Measurements from ENCODE around the gene XPNPEP1.

Gene XPNPEP1

DNA sequence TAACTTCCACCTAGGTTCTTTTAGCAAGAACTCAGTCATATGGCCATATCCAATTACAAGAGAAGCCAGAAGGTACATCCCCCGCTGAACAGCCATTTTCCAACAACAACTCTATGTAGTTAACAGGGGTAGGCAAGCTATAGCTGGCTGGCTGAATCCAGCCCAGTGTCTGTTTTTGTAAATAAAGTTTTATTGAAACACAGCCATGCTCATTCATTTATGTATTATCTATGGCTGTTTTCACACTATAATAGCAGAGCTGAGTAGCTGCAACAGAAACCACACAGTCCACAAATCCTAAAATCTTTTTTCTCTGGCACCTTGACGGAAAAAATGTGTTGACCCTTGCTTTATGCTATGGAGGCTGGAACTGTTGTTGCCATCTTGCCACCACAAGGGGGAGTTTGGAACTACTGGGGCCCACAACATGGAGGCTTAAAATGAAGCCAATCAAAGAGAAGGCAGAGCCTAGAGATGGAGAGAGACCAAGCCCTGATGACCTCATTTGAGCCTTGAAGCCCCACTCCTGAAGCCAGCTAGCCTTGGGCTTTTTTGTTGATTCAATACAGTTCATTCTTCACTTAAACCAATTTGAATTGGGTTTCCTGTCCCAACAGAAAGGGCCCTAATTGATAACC is 33.3 kb upstream of the XPNPEP1 start:
- no peaks in the 10 kb centered on the region for H3K79me2 ChIP-seq (ENCODE audit: low read length)
- H3K9ac ChIP-seq (ENCODE audit: low read length): no peak overlapping the region
- H2AFZ ChIP-seq (ENCODE audit: low read depth, low read length): peak overlapping the region; percentile 63
- H3K4me3 ChIP-seq (ENCODE audit: low read length): peak overlapping the region; percentile 61
- peak overlapping the region; percentile 84 for H3K4me2 ChIP-seq (ENCODE audit: low read length)
- H3K4me1 ChIP-seq (ENCODE audit: low read length): peaks cover 28% of the 10 kb centered on the region
- H4K20me1 ChIP-seq (ENCODE audit: insufficient read depth, low read length): no peaks in the 10 kb centered on the region
- peak overlapping the region; percentile 82 for H3K27ac ChIP-seq (ENCODE audit: low read length)
- TF ChIP-seq, protein P1, sequence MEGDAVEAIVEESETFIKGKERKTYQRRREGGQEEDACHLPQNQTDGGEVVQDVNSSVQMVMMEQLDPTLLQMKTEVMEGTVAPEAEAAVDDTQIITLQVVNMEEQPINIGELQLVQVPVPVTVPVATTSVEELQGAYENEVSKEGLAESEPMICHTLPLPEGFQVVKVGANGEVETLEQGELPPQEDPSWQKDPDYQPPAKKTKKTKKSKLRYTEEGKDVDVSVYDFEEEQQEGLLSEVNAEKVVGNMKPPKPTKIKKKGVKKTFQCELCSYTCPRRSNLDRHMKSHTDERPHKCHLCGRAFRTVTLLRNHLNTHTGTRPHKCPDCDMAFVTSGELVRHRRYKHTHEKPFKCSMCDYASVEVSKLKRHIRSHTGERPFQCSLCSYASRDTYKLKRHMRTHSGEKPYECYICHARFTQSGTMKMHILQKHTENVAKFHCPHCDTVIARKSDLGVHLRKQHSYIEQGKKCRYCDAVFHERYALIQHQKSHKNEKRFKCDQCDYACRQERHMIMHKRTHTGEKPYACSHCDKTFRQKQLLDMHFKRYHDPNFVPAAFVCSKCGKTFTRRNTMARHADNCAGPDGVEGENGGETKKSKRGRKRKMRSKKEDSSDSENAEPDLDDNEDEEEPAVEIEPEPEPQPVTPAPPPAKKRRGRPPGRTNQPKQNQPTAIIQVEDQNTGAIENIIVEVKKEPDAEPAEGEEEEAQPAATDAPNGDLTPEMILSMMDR (IDR thresholded peaks at IDR 0.05; ENCODE audit: low read depth, low read length): peak; percentile 71
- no peak for TF ChIP-seq EZH2phosphoT487 (IDR thresholded peaks at IDR 0.05; ENCODE audit: low read depth)
- H3K27me3 ChIP-seq (ENCODE audit: low read depth, low read length): peaks cover 10% of the 10 kb centered on the region; the same call in 1 of the 2 replicates
- H3K36me3 ChIP-seq (replicated peaks; ENCODE audit: low read depth, low read length): no peaks in the 10 kb centered on the region
- no peaks in the 10 kb centered on the region for H3K9me3 ChIP-seq (ENCODE audit: insufficient read depth, low read length)

DNA sequence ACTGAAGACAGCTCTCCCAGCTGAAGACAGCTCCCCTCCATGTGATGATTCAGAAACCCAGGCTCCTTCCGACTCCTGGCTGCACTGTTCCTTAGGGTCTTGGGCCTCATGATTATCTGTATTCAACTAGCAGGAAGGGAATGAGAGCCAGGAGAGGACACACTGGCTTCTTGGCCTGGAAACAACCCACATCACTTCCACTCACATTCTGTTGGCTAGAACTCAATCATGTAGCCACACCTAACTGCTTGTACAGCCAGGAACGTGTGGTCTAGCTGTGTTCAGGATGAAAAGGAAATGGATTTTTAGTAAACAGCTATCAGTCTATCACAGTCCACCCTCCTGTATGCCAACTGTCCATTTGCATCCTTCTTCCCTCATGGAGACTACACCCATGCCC is 30.5 kb upstream of the XPNPEP1 start:
- H3K4me2 ChIP-seq (ENCODE audit: low read length): no peak overlapping the region

DNA sequence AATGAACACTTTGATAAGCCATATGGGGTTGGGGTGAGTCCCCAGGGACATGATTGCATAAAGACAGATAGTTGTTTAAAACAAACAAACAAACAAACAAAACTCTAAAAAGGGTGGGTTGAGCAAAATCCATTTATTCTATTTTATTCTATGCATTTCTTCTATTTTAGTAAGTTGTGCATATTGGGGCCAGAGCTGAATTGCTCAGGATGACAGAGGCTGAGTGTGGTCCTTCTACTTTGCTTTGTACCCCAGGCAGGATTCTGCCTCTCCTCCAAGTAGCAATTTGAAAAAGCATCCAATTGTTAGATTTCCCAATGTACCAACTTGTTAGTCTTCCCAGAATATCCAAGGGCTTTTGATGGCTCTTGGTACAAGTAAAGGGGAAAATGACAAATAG is 29.2 kb upstream of the XPNPEP1 start:
- Histone ChIP-seq H3K36me3 (replicated peaks; ENCODE audit: low read depth, low read length) (no peaks in the 10 kb centered on the region), H3K4me1 (ENCODE audit: low read length) (peaks cover 17% of the 10 kb centered on the region), H3K27ac (ENCODE audit: low read length) (no peak overlapping the region), H3K79me2 (ENCODE audit: low read length) (no peaks in the 10 kb centered on the region), H3K9ac (ENCODE audit: low read length) (no peak overlapping the region), H3K4me2 (ENCODE audit: low read length) (no peak overlapping the region), H3K9me3 (ENCODE audit: insufficient read depth, low read length) (no peaks in the 10 kb centered on the region), H4K20me1 (ENCODE audit: insufficient read depth, low read length) (no peaks in the 10 kb centered on the region), H3K27me3 (ENCODE audit: low read depth, low read length) (0 out of 2 replicates have a peak, but pooled peaks cover 3% of the 10 kb centered on the region), H2AFZ (ENCODE audit: low read depth, low read length) (no peak overlapping the region), H3K4me3 (ENCODE audit: low read length) (no peak overlapping the region)
- TF ChIP-seq, protein P1 (IDR thresholded peaks at IDR 0.05; ENCODE audit: low read depth, low read length): no peak
- TF ChIP-seq EZH2phosphoT487 (IDR thresholded peaks at IDR 0.05; ENCODE audit: low read depth): no peak

More for the DNA sequence above, 30.5 kb upstream of the XPNPEP1 start:
- no peaks in the 10 kb centered on the region for H3K79me2 ChIP-seq (ENCODE audit: low read length)
- H3K36me3 ChIP-seq (replicated peaks; ENCODE audit: low read depth, low read length): no peaks in the 10 kb centered on the region
- no peaks in the 10 kb centered on the region for H4K20me1 ChIP-seq (ENCODE audit: insufficient read depth, low read length)
- no peak overlapping the region for H3K9ac ChIP-seq (ENCODE audit: low read length)
- no peaks in the 10 kb centered on the region for H3K9me3 ChIP-seq (ENCODE audit: insufficient read depth, low read length)
- H3K27ac ChIP-seq (ENCODE audit: low read length): no peak overlapping the region
- H2AFZ ChIP-seq (ENCODE audit: low read depth, low read length): no peak overlapping the region
- H3K27me3 ChIP-seq (ENCODE audit: low read depth, low read length): peaks cover 7% of the 10 kb centered on the region; the same call in 1 of the 2 replicates
- no peak for TF ChIP-seq EZH2phosphoT487 (IDR thresholded peaks at IDR 0.05; ENCODE audit: low read depth)
- TF ChIP-seq, protein P1 (IDR thresholded peaks at IDR 0.05; ENCODE audit: low read depth, low read length): no peak
- peaks cover 28% of the 10 kb centered on the region for H3K4me1 ChIP-seq (ENCODE audit: low read length)
- H3K4me3 ChIP-seq (ENCODE audit: low read length): no peak overlapping the region

DNA sequence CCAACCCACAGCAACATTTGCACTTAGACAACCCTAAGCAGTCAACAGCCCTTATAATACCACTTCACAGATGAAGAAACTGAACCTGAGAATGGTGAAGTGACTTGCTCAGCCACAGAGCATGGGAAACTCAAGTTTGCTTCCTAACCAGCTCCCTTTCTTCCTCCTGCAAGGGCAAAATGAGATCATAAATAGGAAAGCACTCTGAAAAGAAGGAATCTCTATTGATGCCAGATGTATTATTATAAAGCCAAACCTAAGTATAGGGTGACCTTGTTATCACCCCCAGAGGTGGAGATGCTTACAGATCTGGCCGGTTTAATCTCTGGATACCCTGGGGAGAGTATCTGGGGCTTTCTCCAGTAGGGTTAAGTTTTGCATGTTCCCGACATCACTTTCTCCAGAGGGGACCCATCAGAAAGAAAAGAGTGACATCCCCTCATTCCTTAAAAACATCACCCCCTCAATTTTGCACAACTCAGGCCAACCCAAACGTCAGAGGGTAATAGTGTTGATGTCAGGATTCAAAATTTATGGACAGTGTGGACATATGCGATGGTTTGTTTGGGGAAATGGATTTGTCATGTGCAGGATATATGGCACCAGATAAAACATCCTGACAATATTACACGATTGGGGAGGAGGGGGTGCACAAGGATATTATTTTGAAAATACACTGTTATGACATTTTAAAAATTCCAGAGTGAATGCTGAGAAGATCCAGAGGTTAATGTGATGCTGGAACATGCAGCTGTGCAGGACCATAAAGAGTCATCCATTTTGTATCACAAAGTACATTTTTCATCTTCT is 24.0 kb upstream of the XPNPEP1 start:
- H3K9me3 ChIP-seq (ENCODE audit: insufficient read depth, low read length): no peaks in the 10 kb centered on the region
- H3K4me3 ChIP-seq (ENCODE audit: low read length): no peak overlapping the region
- H4K20me1 ChIP-seq (ENCODE audit: insufficient read depth, low read length): no peaks in the 10 kb centered on the region
- H3K27me3 ChIP-seq (ENCODE audit: low read depth, low read length): peaks cover 9% of the 10 kb centered on the region; the same call in 1 of the 2 replicates
- no peaks in the 10 kb centered on the region for H3K4me1 ChIP-seq (ENCODE audit: low read length)
- H2AFZ ChIP-seq (ENCODE audit: low read depth, low read length): no peak overlapping the region
- no peaks in the 10 kb centered on the region for H3K79me2 ChIP-seq (ENCODE audit: low read length)
- H3K27ac ChIP-seq (ENCODE audit: low read length): no peak overlapping the region
- TF ChIP-seq, protein P1 (IDR thresholded peaks at IDR 0.05; ENCODE audit: low read depth, low read length): no peak
- no peak for TF ChIP-seq EZH2phosphoT487 (IDR thresholded peaks at IDR 0.05; ENCODE audit: low read depth)
- no peaks in the 10 kb centered on the region for H3K36me3 ChIP-seq (replicated peaks; ENCODE audit: low read depth, low read length)
- H3K9ac ChIP-seq (ENCODE audit: low read length): no peak overlapping the region
- no peak overlapping the region for H3K4me2 ChIP-seq (ENCODE audit: low read length)
